ENCODE measurements around the gene SPRR2B. TPM values are rescaled to one million over a fixed set of nuclear protein-coding genes. Genes with fewer than 3 reads are reported as not detected.

Gene SPRR2B
- total and polyA plus RNA-seq, 2 of the 4 experiments (the other 2 are of a cell fraction), result not detected

DNA sequence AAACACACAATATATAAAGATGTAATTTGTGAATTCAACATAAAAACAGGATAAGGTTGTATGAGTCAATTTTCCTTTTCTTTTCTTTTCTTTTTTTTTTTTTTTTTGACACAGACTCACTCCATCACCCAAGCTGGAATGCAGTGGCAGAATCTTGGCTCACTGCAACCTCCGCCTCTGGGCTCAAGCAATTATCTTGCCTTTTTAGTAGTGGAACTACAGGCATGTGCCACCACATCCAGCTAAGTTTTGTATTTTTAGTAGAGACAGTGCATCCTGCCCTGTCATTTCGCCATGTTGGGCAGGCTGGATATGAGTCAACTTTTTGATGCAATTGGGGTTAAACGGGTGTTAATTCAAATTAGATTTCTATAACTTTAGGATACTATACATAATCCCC lies 10.3 kb upstream of the SPRR2B start:
- no peaks in the 10 kb centered on the region for H3K79me1 ChIP-seq (ENCODE audit: low read depth in 1 of 2, low read length in 2 of 2)
- no peak overlapping the region for H3K4me3 ChIP-seq (ENCODE audit: insufficient read depth, low read depth, low read length)
- no CpG with 5 or more reads among the region's 3 CpGs for WGBS, 2 experiments (ENCODE audit: extremely low coverage in 2 of 2, insufficient read length in 1 of 2)
- ATAC-seq (ENCODE audit: low read depth) (no peak), DNase-seq (no peak)
- H3K56ac ChIP-seq (ENCODE audit: extremely low read depth, insufficient read depth, low read length), result no peak overlapping the region
- dilution Hi-C loops (cut with HindIII; ENCODE audit: low sequenced_read_pairs, unreplicated experiment) (no loop called here), in situ Hi-C loops (cut with MboI; ENCODE audit: low sequenced_read_pairs) (no loop called here), intact Hi-C loops (cut with micrococcal nuclease) (no loop called here)
- H3K18ac ChIP-seq (ENCODE audit: low read depth, low read length), result no peak overlapping the region
- no peak overlapping the region for H3K4ac ChIP-seq (ENCODE audit: low read depth, low read length)
- ChIA-PET CTCF (no interaction called here), POLR2A (ENCODE audit: unreplicated experiment) (no interaction called here)
- no peak overlapping the region for H4K8ac ChIP-seq (ENCODE audit: low read depth in 2 of 2, low read length in 2 of 2)
- H2AK9ac ChIP-seq (replicated peaks; ENCODE audit: low read depth, low read length, poor library complexity), result no peak overlapping the region
- no peak overlapping the region for H4K91ac ChIP-seq (ENCODE audit: insufficient read depth, low read depth, low read length)
- H4K5ac ChIP-seq (ENCODE audit: low read depth, low read length), result no peak overlapping the region
- H3K27me3 ChIP-seq (ENCODE audit: control insufficient read depth, insufficient read depth, low read length), result no peaks in the 10 kb centered on the region
- TF ChIP-seq RFX5 (IDR thresholded peaks at IDR 0.05; ENCODE audit: low read depth, low read length), result no peak
- no peak for TF ChIP-seq CEBPB (IDR thresholded peaks at IDR 0.05; ENCODE audit: low read depth, low read length)
- TF ChIP-seq FOS (IDR thresholded peaks at IDR 0.05; ENCODE audit: low read depth, low read length), result no peak
- TF ChIP-seq CHD1 (IDR thresholded peaks at IDR 0.05; ENCODE audit: low read depth, low read length), result no peak
- TF ChIP-seq MAFK (IDR thresholded peaks at IDR 0.05; ENCODE audit: low read depth, low read length), result no peak
- TF ChIP-seq, protein P1, sequence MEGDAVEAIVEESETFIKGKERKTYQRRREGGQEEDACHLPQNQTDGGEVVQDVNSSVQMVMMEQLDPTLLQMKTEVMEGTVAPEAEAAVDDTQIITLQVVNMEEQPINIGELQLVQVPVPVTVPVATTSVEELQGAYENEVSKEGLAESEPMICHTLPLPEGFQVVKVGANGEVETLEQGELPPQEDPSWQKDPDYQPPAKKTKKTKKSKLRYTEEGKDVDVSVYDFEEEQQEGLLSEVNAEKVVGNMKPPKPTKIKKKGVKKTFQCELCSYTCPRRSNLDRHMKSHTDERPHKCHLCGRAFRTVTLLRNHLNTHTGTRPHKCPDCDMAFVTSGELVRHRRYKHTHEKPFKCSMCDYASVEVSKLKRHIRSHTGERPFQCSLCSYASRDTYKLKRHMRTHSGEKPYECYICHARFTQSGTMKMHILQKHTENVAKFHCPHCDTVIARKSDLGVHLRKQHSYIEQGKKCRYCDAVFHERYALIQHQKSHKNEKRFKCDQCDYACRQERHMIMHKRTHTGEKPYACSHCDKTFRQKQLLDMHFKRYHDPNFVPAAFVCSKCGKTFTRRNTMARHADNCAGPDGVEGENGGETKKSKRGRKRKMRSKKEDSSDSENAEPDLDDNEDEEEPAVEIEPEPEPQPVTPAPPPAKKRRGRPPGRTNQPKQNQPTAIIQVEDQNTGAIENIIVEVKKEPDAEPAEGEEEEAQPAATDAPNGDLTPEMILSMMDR (conservative IDR thresholded peaks at IDR 0.05; ENCODE audit: low read depth, low read length), result no peak
- no peak overlapping the region for H3K23ac ChIP-seq (ENCODE audit: low read depth, low read length)
- H2AFZ ChIP-seq (replicated peaks; ENCODE audit: low read length, poor library complexity), result no peak overlapping the region
- no peaks in the 10 kb centered on the region for H3K36me3 ChIP-seq (ENCODE audit: control insufficient read depth, insufficient read depth, low read length)
- no peak overlapping the region for H2BK5ac ChIP-seq (ENCODE audit: low read depth, low read length, poor library complexity, severe bottlenecking)
- H3K9me1 ChIP-seq (ENCODE audit: insufficient read depth, low read length), result no peaks in the 10 kb centered on the region
- H4K20me1 ChIP-seq (ENCODE audit: insufficient read depth, low read length), result no peaks in the 10 kb centered on the region
- no peak overlapping the region for H3K9ac ChIP-seq (ENCODE audit: low read depth, low read length)
- no peaks in the 10 kb centered on the region for H3K9me3 ChIP-seq (ENCODE audit: control insufficient read depth, insufficient read depth, low read length)
- no peaks in the 10 kb centered on the region for H3K4me1 ChIP-seq (ENCODE audit: control insufficient read depth, insufficient read depth, low read length)
- H3K27ac ChIP-seq (ENCODE audit: insufficient read depth, low read length), result no peak overlapping the region
- no peak overlapping the region for H3K4me2 ChIP-seq (ENCODE audit: low read depth, low read length)
- H3K14ac ChIP-seq (replicated peaks; ENCODE audit: low read depth, low read length), result no peak overlapping the region
- BruUV-seq (replicated peaks), result no TSS peak
- no peak overlapping the region for H2BK120ac ChIP-seq (ENCODE audit: low read depth, low read length)
- H2BK20ac ChIP-seq (ENCODE audit: low read depth, low read length), result no peak overlapping the region
- no peak overlapping the region for H2AK5ac ChIP-seq (ENCODE audit: low read depth, low read length)
- no peak overlapping the region for H2BK15ac ChIP-seq (ENCODE audit: low read depth, low read length)

Measured in IMR-90 (cell line).